Thoracic aorta (tissue), 2 donors: Measurements from ENCODE around the gene PDZD4. TPM values are rescaled to one million over a fixed set of nuclear protein-coding genes. Genes with fewer than 3 reads are reported as not detected.

Source experiments
- ATAC-seq: fragments of 150-250 bp; one replicate; pipeline ENCODE4 v1.8.0; 2017; ENCODE audit warnings: low read depth; ENCODE audit not compliant: insufficient number of reproducible peaks, low FRiP score
- DNase-seq: peaks from one replicate; pipeline ENCODE4 v3.0.0-alpha.2; 2020; ENCODE audit warnings: low spot score
- H3K27ac ChIP-seq, 2 donors: fragments of 200-600 bp; sonication (generic); 1 replicate in 1 of 2; 2 replicates in 1 of 2; pipeline ENCODE4 v1.5.1; 2016; ENCODE audit warnings: mild to moderate bottlenecking in 2 of 2, moderate library complexity in 2 of 2
- H3K27me3 ChIP-seq: fragments of 200-600 bp; sonication (generic); replicated peaks from 2 replicates; pipeline ENCODE4 v1.6.0; 2016; ENCODE audit warnings: mild to moderate bottlenecking; ENCODE audit not compliant: insufficient read depth
- H3K36me3 ChIP-seq: fragments of 200-600 bp; sonication (generic); one replicate; pipeline ENCODE4 v1.5.1; 2016
- H3K4me1 ChIP-seq, 2 donors: fragments of 200-600 bp; sonication (generic); 1 replicate in 1 of 2; 2 replicates in 1 of 2; pipeline versions ENCODE4 v1.5.1 to v1.6.0; 2016; ENCODE audit warnings: low read depth in 2 of 2, mild to moderate bottlenecking in 1 of 2; ENCODE audit not compliant: control insufficient read depth in 1 of 2
- H3K4me3 ChIP-seq: fragments of 200-600 bp; sonication (generic); 2 replicates; pipeline ENCODE4 v1.5.1; 2016; ENCODE audit warnings: mild to moderate bottlenecking
- H3K9me3 ChIP-seq: fragments of 200-600 bp; sonication (generic); 2 replicates; pipeline ENCODE4 v1.5.1; 2016
- CTCF ChIP-seq: fragments of 200-600 bp; sonication (generic); IDR thresholded peaks from one replicate; pipeline ENCODE4 v1.5.1; 2019; ENCODE audit warnings: antibody characterized with exemption
- total RNA-seq, 2 donors: library from RNA; depleted of rRNA; stranded (reverse); fragments of >200 nt; gene quantifications; one replicate each; pipeline versions ENCODE4 v1.1.0 to v1.2.3, GENCODE V29; 2016

The PDZD4 gene
- total RNA-seq, 2 donors from 2014 or later: 4.4 to 11.6 TPM

DNA sequence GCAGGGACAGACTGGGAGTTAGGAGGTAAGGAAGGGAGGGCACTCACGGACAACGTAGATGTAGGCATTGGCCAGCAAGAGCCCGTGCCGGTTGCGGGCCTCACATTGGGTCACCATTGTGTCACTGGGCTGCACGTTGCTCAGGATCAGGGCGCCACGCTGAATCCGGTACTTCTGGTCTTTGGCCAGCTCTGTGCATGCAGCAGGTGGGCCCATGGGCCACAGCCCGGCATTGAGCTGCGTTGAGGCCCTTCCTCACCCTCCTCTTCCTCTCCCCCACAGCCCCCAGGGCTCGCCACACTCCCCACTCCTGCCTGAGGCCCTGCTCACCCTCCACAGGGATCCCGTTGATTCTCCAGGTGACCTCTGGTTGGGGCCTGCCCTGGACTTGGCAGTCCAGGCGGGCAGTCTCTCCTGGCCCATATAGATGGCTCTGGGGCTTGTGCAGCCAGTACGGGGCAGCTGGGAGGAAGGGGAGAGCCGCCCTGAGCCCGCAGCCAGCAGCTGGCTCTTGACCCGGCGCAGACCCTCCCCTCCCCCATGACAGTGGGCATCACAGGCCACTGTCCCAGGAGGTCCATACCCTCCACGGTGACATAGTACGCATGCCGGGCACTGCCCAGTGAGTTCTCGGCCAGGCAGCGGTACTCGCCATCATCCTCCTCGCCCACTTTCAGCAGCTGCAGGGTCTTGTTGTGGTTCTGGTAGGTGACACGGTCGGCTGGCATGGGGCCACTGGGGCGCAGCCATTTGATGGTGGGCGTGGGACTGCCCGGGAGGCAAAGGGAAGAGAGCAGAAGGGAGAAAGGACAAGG is 39.3 kb upstream of the PDZD4 start:
- Histone ChIP-seq H3K27me3 (no peaks in the 10 kb centered on the region), H3K4me3 (no peak overlapping the region), H3K27ac (no peak overlapping the region), H3K9me3 (no peaks in the 10 kb centered on the region), H3K4me1 (no peaks in the 10 kb centered on the region), H3K36me3 (no peaks in the 10 kb centered on the region)
- DNase-seq (no peak), ATAC-seq (no peak)
- TF ChIP-seq CTCF: no peak

DNA sequence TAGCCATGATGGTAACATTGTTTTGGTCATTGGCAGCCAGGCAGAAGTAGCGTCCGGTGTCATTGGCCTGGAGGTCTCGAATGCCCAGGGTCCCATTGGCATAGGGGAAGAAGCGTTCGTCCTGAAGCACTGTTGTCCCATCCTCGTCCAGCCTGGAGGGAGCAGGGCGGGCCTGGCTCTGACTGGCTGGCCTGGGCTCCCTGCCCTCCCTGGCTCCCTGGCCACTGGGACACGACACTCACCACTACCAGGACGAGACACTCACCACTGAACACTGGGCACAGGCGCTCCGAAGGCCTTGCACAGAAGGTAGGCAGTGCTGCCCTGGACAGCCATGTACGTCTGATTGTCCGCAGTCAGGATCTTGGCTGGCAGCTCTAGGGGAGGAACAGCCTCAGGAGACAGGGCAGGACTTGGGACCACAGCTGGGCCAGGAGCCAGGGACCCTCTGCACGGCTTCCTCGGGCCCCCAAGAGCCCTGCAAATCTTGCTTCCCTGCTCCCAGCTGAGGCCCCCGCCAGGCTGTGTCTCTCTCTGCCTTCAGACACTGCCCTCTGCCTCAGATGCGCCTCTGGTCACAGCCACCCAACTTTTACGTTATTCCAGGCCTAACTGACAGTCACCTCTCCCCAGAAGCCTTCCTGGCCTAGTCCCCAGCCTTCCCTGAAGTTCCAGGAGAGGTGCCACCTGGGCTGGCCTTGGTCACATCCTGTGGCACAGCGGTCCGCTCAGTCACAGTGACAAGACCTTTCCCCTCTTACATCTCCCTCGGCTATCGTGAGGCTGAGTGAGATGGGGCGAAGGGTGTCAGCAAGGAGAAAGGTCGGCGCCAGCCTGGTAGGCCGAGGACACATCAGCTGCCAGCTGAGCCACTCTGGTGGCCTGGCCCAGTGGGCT is 38.5 kb upstream of the PDZD4 start:
- no peak for TF ChIP-seq CTCF
- Histone ChIP-seq H3K4me1 (no peaks in the 10 kb centered on the region), H3K27me3 (no peaks in the 10 kb centered on the region), H3K36me3 (no peaks in the 10 kb centered on the region), H3K4me3 (no peak overlapping the region), H3K27ac (no peak overlapping the region), H3K9me3 (no peaks in the 10 kb centered on the region)
- ATAC-seq: no peak
- no peak for DNase-seq

DNA sequence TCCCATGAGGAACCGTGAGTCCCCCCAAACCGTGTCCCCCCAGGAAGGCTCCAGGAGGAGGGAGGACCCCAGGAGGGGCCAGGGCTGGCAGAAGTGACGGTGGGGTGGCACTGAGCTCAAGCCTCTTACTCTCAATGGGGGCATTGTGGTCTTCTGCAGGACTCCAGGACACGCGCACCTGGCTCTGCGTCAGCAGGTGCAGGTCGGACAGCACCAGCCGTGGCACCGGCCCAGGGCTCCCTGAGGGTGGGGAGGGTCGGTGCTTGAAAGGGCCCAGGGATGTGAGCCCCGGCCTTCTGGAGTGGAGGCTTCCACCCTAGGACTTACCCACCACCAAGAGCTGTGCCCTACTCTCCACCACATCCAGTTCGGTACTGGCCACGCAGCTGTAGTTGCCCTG is 37.3 kb upstream of the PDZD4 start:
- no peak for TF ChIP-seq CTCF
- no peak for ATAC-seq
- Histone ChIP-seq H3K4me3 (no peak overlapping the region), H3K27me3 (no peaks in the 10 kb centered on the region), H3K36me3 (no peaks in the 10 kb centered on the region), H3K9me3 (no peaks in the 10 kb centered on the region), H3K4me1 (no peaks in the 10 kb centered on the region), H3K27ac (no peak overlapping the region)
- DNase-seq: no peak

DNA sequence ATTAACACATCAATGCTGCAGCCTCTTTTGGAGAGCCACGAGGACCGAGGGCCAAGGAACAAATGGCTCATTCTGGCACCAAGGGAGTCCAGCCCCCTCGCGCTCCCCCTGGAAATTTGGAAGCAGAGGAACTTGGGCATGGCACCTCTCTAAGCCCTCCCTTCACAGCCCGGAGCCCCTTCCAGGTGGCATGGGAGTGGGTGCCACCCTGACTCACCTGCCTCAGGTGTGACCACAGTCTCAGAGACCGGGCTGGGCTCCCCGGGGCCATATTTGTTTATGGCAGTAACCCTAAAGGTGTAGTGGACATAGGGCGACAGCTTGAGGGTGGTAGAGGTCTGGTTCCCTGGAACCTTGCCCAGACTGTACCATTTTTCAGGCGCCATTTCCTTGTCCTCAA is 36.8 kb upstream of the PDZD4 start:
- no peak overlapping the region for H3K27ac ChIP-seq
- no peak overlapping the region for H3K4me3 ChIP-seq
- TF ChIP-seq CTCF: no peak
- no peaks in the 10 kb centered on the region for H3K9me3 ChIP-seq
- no peaks in the 10 kb centered on the region for H3K36me3 ChIP-seq
- no peak for ATAC-seq
- no peaks in the 10 kb centered on the region for H3K27me3 ChIP-seq
- H3K4me1 ChIP-seq: no peaks in the 10 kb centered on the region
- no peak for DNase-seq

GRCh38 chrX:153866302-153867019 is 36.1 kb upstream of the PDZD4 start:
- no peak for DNase-seq
- Histone ChIP-seq H3K27me3 (no peaks in the 10 kb centered on the region), H3K4me3 (no peak overlapping the region), H3K4me1 (no peaks in the 10 kb centered on the region), H3K27ac (no peak overlapping the region), H3K36me3 (no peaks in the 10 kb centered on the region), H3K9me3 (no peaks in the 10 kb centered on the region)
- ATAC-seq: no peak
- TF ChIP-seq CTCF: no peak
